ENCODE results near the gene CLEC7A. TPM values are rescaled to one million over a fixed set of nuclear protein-coding genes. Genes with fewer than 3 reads are reported as not detected.

CLEC7A gene
- not detected in 2 replicates for total RNA-seq (2014; rRNA removed; shearing (Covaris generic))
- not detected in 2 replicates for total RNA-seq (2022)
- percentile 20 among the genes with signal in this experiment for Bru-seq, nascent RNA
- percentile 14 among the genes with signal in this experiment for BruChase-seq, experiment 1, labeled RNA remaining after a 6-hour chase
- percentile 22 among the genes with signal in this experiment for BruChase-seq, experiment 2, labeled RNA remaining after a 2-hour chase
- long read RNA-seq: 0 reads

GRCh38 chr12:10130042-10130441, at the start of gene CLEC7A:
Gene CLEC7A (minus strand): TSS chr12:10130199. CDS start chr12:10130082, 117 bp downstream.
- no peak for TF ChIP-seq EZH2phosphoT487 (IDR thresholded peaks at IDR 0.05; ENCODE audit: borderline replicate concordance, low read depth, low read length)
- TF ChIP-seq, protein P1, sequence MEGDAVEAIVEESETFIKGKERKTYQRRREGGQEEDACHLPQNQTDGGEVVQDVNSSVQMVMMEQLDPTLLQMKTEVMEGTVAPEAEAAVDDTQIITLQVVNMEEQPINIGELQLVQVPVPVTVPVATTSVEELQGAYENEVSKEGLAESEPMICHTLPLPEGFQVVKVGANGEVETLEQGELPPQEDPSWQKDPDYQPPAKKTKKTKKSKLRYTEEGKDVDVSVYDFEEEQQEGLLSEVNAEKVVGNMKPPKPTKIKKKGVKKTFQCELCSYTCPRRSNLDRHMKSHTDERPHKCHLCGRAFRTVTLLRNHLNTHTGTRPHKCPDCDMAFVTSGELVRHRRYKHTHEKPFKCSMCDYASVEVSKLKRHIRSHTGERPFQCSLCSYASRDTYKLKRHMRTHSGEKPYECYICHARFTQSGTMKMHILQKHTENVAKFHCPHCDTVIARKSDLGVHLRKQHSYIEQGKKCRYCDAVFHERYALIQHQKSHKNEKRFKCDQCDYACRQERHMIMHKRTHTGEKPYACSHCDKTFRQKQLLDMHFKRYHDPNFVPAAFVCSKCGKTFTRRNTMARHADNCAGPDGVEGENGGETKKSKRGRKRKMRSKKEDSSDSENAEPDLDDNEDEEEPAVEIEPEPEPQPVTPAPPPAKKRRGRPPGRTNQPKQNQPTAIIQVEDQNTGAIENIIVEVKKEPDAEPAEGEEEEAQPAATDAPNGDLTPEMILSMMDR (conservative IDR thresholded peaks at IDR 0.05; ENCODE audit: low read length): no peak
- H3K9me3 ChIP-seq (ENCODE audit: low read length): no peaks in the 10 kb centered on the region
- POLR2A ChIA-PET: interaction anchor here (0.6 to 1.0 kb wide), 4 partner anchors 11 to 696 kb away, joined by 3 to 5 read pairs (median 4); partner anchors contain the start of gene TAS2R10
- intact Hi-C loops (cut with micrococcal nuclease; ENCODE audit: unreplicated experiment): no loop called here
- peaks cover 16% of the 10 kb centered on the region for H3K4me1 ChIP-seq (ENCODE audit: insufficient read depth, low read length, poor library complexity, severe bottlenecking)
- CTCF ChIA-PET (ENCODE audit: unreplicated experiment): no interaction called here
- no peak within 1 kb of the TSS for H3K4me3 ChIP-seq (ENCODE audit: low read depth, low read length, poor library complexity, severe bottlenecking)
- no peaks in the 10 kb centered on the region for H3K36me3 ChIP-seq (ENCODE audit: insufficient read depth, low read length)
- H3K27ac ChIP-seq (ENCODE audit: low read depth, low read length, poor library complexity, severe bottlenecking): no peak within 1 kb of the TSS
- no peaks in the 10 kb centered on the region for H3K9me2 ChIP-seq (ENCODE audit: insufficient read depth, low read length)
- H2AFZ ChIP-seq (ENCODE audit: low read length): no peak within 1 kb of the TSS
- DNase-seq (ENCODE audit: low spot score): peak; percentile 43
- BruUV-seq (replicated peaks): no TSS peak
- H4K20me1 ChIP-seq (ENCODE audit: insufficient read depth, low read length): no peaks in the 10 kb centered on the region
- peak within 1 kb of the TSS; percentile 42 for H3K4me2 ChIP-seq (ENCODE audit: low read length)
- H3K79me2 ChIP-seq (ENCODE audit: insufficient read depth, low read depth, low read length): no peaks in the 10 kb centered on the region

DNA sequence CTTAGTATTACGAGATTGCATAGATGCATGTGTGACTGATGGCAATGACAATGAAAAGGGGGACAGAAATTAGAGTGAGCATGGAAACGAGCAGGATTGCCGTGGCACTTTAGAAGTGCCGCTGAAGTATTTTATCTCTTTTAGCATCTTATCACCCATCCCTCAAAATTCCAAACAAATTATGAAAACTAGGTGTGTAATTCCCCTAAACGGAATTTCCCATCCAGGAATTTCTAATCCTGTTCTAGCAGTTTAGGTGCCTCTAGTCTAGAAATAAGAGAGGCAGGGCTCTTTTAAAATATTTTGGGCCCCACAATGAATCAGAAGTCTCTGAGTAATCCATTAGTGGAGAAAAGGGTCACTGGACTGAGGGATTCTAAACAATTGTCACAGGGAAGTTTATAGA, 49.8 kb upstream of the CLEC7A start:
- H3K4me3 ChIP-seq (ENCODE audit: low read depth, low read length, poor library complexity, severe bottlenecking): no peak overlapping the region
- intact Hi-C loops (cut with micrococcal nuclease; ENCODE audit: unreplicated experiment): no loop called here
- no TSS peak for BruUV-seq (replicated peaks)
- TF ChIP-seq, protein P1 (conservative IDR thresholded peaks at IDR 0.05; ENCODE audit: low read length): no peak
- TF ChIP-seq EZH2phosphoT487 (IDR thresholded peaks at IDR 0.05; ENCODE audit: borderline replicate concordance, low read depth, low read length): no peak
- POLR2A ChIA-PET: interaction anchor here (0.8 kb wide), 1 partner anchor 16 kb away, joined by 3 read pairs; no protein-coding TSS in a partner anchor
- no peak overlapping the region for H2AFZ ChIP-seq (ENCODE audit: low read length)
- peaks cover 7% of the 10 kb centered on the region for H3K4me1 ChIP-seq (ENCODE audit: insufficient read depth, low read length, poor library complexity, severe bottlenecking)
- no peaks in the 10 kb centered on the region for H3K9me3 ChIP-seq (ENCODE audit: low read length)
- H3K36me3 ChIP-seq (ENCODE audit: insufficient read depth, low read length): no peaks in the 10 kb centered on the region
- no peaks in the 10 kb centered on the region for H3K79me2 ChIP-seq (ENCODE audit: insufficient read depth, low read depth, low read length)
- H3K4me2 ChIP-seq (ENCODE audit: low read length): no peak overlapping the region
- CTCF ChIA-PET (ENCODE audit: unreplicated experiment): no interaction called here
- H3K27ac ChIP-seq (ENCODE audit: low read depth, low read length, poor library complexity, severe bottlenecking): no peak overlapping the region
- H4K20me1 ChIP-seq (ENCODE audit: insufficient read depth, low read length): no peaks in the 10 kb centered on the region
- no peak for DNase-seq (ENCODE audit: low spot score)
- no peaks in the 10 kb centered on the region for H3K9me2 ChIP-seq (ENCODE audit: insufficient read depth, low read length)

- TF ChIP-seq, protein P1 (conservative IDR thresholded peaks at IDR 0.05; ENCODE audit: low read length): no peak
- no peak for TF ChIP-seq EZH2phosphoT487 (IDR thresholded peaks at IDR 0.05; ENCODE audit: borderline replicate concordance, low read depth, low read length)
- Histone ChIP-seq H3K79me2 (ENCODE audit: insufficient read depth, low read depth, low read length) (no peaks in the 10 kb centered on the region), H3K4me3 (ENCODE audit: low read depth, low read length, poor library complexity, severe bottlenecking) (no peak within 1 kb of the TSS), H3K36me3 (ENCODE audit: insufficient read depth, low read length) (no peaks in the 10 kb centered on the region), H2AFZ (ENCODE audit: low read length) (no peak within 1 kb of the TSS), H3K4me2 (ENCODE audit: low read length) (no peak within 1 kb of the TSS), H4K20me1 (ENCODE audit: insufficient read depth, low read length) (no peaks in the 10 kb centered on the region), H3K9me2 (ENCODE audit: insufficient read depth, low read length) (no peaks in the 10 kb centered on the region), H3K4me1 (ENCODE audit: insufficient read depth, low read length, poor library complexity, severe bottlenecking) (peaks cover 7% of the 10 kb centered on the region), H3K27ac (ENCODE audit: low read depth, low read length, poor library complexity, severe bottlenecking) (no peak within 1 kb of the TSS), H3K9me3 (ENCODE audit: low read length) (no peaks in the 10 kb centered on the region)
- BruUV-seq (replicated peaks): no TSS peak
- CTCF ChIA-PET (ENCODE audit: unreplicated experiment): no interaction called here
- intact Hi-C loops (cut with micrococcal nuclease; ENCODE audit: unreplicated experiment): no loop called here
- no peak for DNase-seq (ENCODE audit: low spot score)
- POLR2A ChIA-PET: no interaction called here
Measured at GRCh38 chr12:10178821-10179220, 48.8 kb upstream of the CLEC7A start, which contains the start of gene TMEM52B. Gene TMEM52B (plus strand): TSS chr12:10179032. CDS start chr12:10179575, 543 bp downstream.

Data from OCI-LY7 (cell line).